OCI-LY1 (cell line): Measurements from ENCODE around the gene LNX1.

Experiments
- H2AFZ ChIP-seq: fragments of 200-600 bp; sonication (generic), shearing (Covaris generic); 2 replicates; pipeline ENCODE4 v1.6.0; 2014; ENCODE audit warnings: antibody characterized with exemption, mild to moderate bottlenecking, low read length
- H3F3A ChIP-seq: fragments of 200-600 bp; sonication (generic), shearing (Covaris generic); 2 replicates; pipeline ENCODE4 v1.6.0; 2014; ENCODE audit warnings: mild to moderate bottlenecking, antibody characterized with exemption, low read length, moderate library complexity; ENCODE audit not compliant: insufficient read depth
- H3K27ac ChIP-seq: fragments of 200-600 bp; sonication (generic); 2 replicates; pipeline ENCODE4 v1.5.1; 2014; ENCODE audit warnings: low read length, mixed run types, mild to moderate bottlenecking, low read depth; ENCODE audit not compliant: poor library complexity, severe bottlenecking
- H3K27me3 ChIP-seq: fragments of 200-600 bp; sonication (generic); 2 replicates; pipeline ENCODE4 v1.6.0; 2014; ENCODE audit warnings: antibody characterized with exemption, mild to moderate bottlenecking, low read length, moderate library complexity; ENCODE audit not compliant: insufficient read depth
- H3K36me3 ChIP-seq: fragments of 200-600 bp; sonication (generic); 2 replicates; pipeline ENCODE4 v1.6.1; 2014; ENCODE audit warnings: mild to moderate bottlenecking, antibody characterized with exemption, low read length, moderate library complexity, mixed read lengths; ENCODE audit not compliant: insufficient read depth
- H3K4me1 ChIP-seq: fragments of 200-600 bp; sonication (generic); 2 replicates; pipeline ENCODE4 v1.5.1; 2014; ENCODE audit warnings: mild to moderate bottlenecking, low read length, moderate library complexity; ENCODE audit not compliant: insufficient read depth, severe bottlenecking
- H3K4me2 ChIP-seq: fragments of 200-600 bp; sonication (generic), shearing (Covaris generic); 2 replicates; pipeline ENCODE4 v1.6.1; 2014; ENCODE audit warnings: low read length
- H3K4me3 ChIP-seq: fragments of 200-600 bp; sonication (generic); 2 replicates; pipeline ENCODE4 v1.5.1; 2014; ENCODE audit warnings: low read length, low read depth, mild to moderate bottlenecking, mixed read lengths; ENCODE audit not compliant: poor library complexity, severe bottlenecking
- H3K79me2 ChIP-seq: fragments of 200-600 bp; shearing (Covaris generic); 2 replicates; pipeline ENCODE4 v1.6.1; 2016; ENCODE audit warnings: mixed run types, low read length, mixed read lengths; ENCODE audit not compliant: insufficient read depth
- H3K9ac ChIP-seq: fragments of 200-600 bp; sonication (generic), shearing (Covaris generic); 2 replicates; pipeline ENCODE4 v1.6.1; 2014; ENCODE audit warnings: mild to moderate bottlenecking, low read length, mixed read lengths
- H3K9me2 ChIP-seq: fragments of 200-600 bp; sonication (generic), shearing (Covaris generic); 2 replicates; pipeline ENCODE4 v1.6.1; 2014; ENCODE audit warnings: low read depth, mild to moderate bottlenecking, low read length, mixed read lengths
- H3K9me3 ChIP-seq: fragments of 200-600 bp; shearing (Covaris generic); 2 replicates; pipeline ENCODE4 v1.6.1; 2014; ENCODE audit warnings: low read length, mixed read lengths
- H4K20me1 ChIP-seq: fragments of 200-600 bp; sonication (generic), shearing (Covaris generic); 2 replicates; pipeline ENCODE4 v1.6.0; 2016; ENCODE audit warnings: mild to moderate bottlenecking, low read length; ENCODE audit not compliant: insufficient read depth
- EZH2 ChIP-seq: fragments of 200-600 bp; sonication (generic), shearing (Covaris generic); IDR thresholded peaks from 2 replicates; pipeline ENCODE4 v1.8.0; 2017; ENCODE audit warnings: borderline replicate concordance, mixed run types, mild to moderate bottlenecking, antibody characterized with exemption, low read length, moderate library complexity, mixed read lengths
- TF ChIP-seq, protein P1 (sequence below): fragments of 200-600 bp; sonication (generic), shearing (Covaris generic); IDR thresholded peaks from 2 replicates; pipeline ENCODE4 v1.5.1; 2017; ENCODE audit warnings: mild to moderate bottlenecking, antibody characterized with exemption, low read length, moderate library complexity, mixed read lengths

Gene LNX1

DNA sequence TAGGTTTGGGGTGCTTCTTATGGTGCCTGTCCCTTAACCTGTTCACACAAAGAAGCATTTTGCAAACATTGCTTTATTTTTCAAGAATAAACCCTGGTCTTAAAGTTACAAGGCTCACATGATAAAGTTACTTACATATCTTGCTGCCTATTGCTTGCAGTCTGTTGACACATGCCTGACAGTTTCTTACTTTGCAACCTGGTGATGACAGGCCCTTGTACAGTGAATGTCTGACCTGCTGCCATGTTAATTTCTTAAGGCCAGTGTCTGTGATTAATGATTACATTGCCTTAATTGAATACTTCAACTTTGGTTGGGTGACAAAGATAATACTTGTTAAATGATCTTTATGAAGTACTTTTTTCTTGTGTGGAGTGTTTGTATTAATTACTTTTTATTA, 163.9 kb downstream of the LNX1 start:
- TF ChIP-seq EZH2, result no peak
- TF ChIP-seq, protein P1, sequence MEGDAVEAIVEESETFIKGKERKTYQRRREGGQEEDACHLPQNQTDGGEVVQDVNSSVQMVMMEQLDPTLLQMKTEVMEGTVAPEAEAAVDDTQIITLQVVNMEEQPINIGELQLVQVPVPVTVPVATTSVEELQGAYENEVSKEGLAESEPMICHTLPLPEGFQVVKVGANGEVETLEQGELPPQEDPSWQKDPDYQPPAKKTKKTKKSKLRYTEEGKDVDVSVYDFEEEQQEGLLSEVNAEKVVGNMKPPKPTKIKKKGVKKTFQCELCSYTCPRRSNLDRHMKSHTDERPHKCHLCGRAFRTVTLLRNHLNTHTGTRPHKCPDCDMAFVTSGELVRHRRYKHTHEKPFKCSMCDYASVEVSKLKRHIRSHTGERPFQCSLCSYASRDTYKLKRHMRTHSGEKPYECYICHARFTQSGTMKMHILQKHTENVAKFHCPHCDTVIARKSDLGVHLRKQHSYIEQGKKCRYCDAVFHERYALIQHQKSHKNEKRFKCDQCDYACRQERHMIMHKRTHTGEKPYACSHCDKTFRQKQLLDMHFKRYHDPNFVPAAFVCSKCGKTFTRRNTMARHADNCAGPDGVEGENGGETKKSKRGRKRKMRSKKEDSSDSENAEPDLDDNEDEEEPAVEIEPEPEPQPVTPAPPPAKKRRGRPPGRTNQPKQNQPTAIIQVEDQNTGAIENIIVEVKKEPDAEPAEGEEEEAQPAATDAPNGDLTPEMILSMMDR, result no peak
- H3K4me3 ChIP-seq, result no peak overlapping the region
- H3K79me2 ChIP-seq, result no peaks in the 10 kb centered on the region
- H3F3A ChIP-seq, result no peaks in the 10 kb centered on the region; the same call in 1 of the 2 replicates
- H3K27ac ChIP-seq, result no peak overlapping the region
- no peaks in the 10 kb centered on the region for H4K20me1 ChIP-seq
- no peak overlapping the region for H3K4me2 ChIP-seq
- H3K4me1 ChIP-seq, result no peaks in the 10 kb centered on the region
- H3K9ac ChIP-seq, result no peak overlapping the region
- no peak overlapping the region for H2AFZ ChIP-seq
- H3K9me3 ChIP-seq, result no peaks in the 10 kb centered on the region
- no peaks in the 10 kb centered on the region for H3K9me2 ChIP-seq
- H3K36me3 ChIP-seq, result peaks cover 53% of the 10 kb centered on the region
- H3K27me3 ChIP-seq, result no peaks in the 10 kb centered on the region

DNA sequence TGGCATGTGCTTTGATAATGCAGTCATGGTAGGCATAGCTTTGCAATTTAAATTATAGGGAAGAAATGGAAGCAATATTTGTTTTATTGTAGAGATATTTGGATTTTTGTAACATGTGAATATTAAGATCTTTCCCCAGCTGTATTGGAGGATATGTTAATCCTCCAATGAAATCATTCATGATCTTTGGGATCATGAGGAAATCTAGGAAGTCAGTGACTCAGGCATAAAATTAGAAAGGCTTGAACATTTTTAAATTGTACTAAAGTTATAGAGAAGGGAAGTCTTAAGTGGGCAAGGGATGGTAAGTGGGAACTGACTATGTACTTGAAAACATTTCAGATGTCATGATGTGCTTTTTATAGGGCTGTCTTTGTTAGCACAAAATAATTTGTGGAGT, 167.0 kb downstream of the LNX1 start:
- no peaks in the 10 kb centered on the region for H3K9me3 ChIP-seq
- peaks cover 28% of the 10 kb centered on the region for H3K36me3 ChIP-seq
- no peaks in the 10 kb centered on the region for H4K20me1 ChIP-seq
- no peaks in the 10 kb centered on the region for H3K4me1 ChIP-seq
- H3K9me2 ChIP-seq, result no peaks in the 10 kb centered on the region
- no peaks in the 10 kb centered on the region for H3K27me3 ChIP-seq
- H3K4me2 ChIP-seq, result no peak overlapping the region
- no peak overlapping the region for H3K9ac ChIP-seq
- H2AFZ ChIP-seq, result no peak overlapping the region
- H3K79me2 ChIP-seq, result no peaks in the 10 kb centered on the region
- no peak for TF ChIP-seq EZH2
- TF ChIP-seq, protein P1, result no peak
- H3K27ac ChIP-seq, result no peak overlapping the region
- no peak overlapping the region for H3K4me3 ChIP-seq
- H3F3A ChIP-seq, result no peaks in the 10 kb centered on the region; the same call in 1 of the 2 replicates

DNA sequence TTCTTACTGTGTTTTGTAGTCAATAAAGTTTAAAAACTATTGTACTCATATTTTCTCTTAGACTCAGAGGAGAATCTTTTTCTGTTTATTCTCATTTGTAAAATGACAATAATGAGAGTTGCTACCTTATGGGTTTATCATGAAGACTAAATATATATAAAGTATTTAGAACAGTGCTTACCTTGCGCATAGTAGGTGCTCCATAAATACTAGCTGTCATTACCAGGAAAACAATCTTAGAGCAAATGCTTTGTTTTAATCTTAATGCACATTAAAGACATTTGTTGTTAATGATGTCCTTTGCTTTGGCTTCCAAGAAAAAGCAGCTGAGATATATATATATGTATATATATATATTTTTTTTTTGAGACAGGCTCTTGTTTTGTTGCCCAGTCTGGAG, 168.9 kb downstream of the LNX1 start:
- H3K79me2 ChIP-seq, result no peaks in the 10 kb centered on the region
- H4K20me1 ChIP-seq, result no peaks in the 10 kb centered on the region
- no peaks in the 10 kb centered on the region for H3K4me1 ChIP-seq
- no peaks in the 10 kb centered on the region for H3K27me3 ChIP-seq
- no peak overlapping the region for H3K9ac ChIP-seq
- H3K36me3 ChIP-seq, result peaks cover 19% of the 10 kb centered on the region
- H3K9me3 ChIP-seq, result no peaks in the 10 kb centered on the region
- no peaks in the 10 kb centered on the region for H3K9me2 ChIP-seq
- no peak overlapping the region for H3K27ac ChIP-seq
- no peak overlapping the region for H2AFZ ChIP-seq
- H3K4me3 ChIP-seq, result no peak overlapping the region
- TF ChIP-seq, protein P1, result no peak
- no peak for TF ChIP-seq EZH2
- H3K4me2 ChIP-seq, result no peak overlapping the region
- no peaks in the 10 kb centered on the region; the same call in 1 of the 2 replicates for H3F3A ChIP-seq
